Measurements from ENCODE around the gene RAB1A. TPM values are rescaled to one million over a fixed set of nuclear protein-coding genes. Genes with fewer than 3 reads are reported as not detected.
A peak's percentile ranks its signal among the peaks of the same experiment; 100 is the strongest.

Gene RAB1A
- total RNA-seq, 1 donor from 2014 or later = 61.5 TPM

DNA sequence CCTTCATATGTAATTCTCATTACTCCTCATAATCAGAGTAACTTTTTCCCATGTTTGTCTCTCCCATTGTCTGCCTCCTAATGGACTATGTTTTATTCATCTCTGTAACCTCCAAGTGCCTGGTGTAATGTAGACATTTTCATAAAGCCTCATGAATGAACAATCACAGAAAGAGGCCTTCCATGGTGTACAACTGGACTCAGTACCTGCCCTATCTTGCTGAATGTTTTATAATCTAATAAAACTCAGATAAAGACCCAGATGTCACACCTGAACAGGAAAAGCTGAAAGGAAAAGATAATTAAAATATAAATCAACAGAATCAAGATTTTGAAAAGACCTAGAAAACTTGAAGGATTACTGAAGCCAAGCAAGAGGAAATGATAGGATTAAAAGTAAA is 36.7 kb downstream of the RAB1A start:
- DNase-seq (ENCODE audit: low read depth in 2 of 2) = no peak

DNA sequence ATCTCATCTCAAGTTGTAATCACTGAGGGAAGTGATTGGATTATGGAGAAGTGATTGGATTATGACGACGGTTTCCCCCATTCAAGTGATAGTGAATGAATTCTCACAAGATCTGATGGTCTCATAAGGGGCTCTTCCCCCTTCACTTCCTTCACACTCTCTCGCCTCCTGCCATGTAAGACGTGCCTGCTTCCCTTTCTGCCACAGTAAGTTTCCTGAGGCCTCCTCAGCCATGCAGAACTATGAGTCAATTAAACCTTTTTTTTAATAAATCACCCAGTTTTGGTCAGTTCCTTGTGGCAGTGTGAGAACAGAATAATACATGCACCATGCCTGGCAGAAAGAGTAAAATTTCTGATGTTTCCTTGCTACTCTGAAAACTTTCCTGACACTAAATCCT is 37.1 kb downstream of the RAB1A start:
- no peak for DNase-seq (ENCODE audit: low read depth in 2 of 2)

DNA sequence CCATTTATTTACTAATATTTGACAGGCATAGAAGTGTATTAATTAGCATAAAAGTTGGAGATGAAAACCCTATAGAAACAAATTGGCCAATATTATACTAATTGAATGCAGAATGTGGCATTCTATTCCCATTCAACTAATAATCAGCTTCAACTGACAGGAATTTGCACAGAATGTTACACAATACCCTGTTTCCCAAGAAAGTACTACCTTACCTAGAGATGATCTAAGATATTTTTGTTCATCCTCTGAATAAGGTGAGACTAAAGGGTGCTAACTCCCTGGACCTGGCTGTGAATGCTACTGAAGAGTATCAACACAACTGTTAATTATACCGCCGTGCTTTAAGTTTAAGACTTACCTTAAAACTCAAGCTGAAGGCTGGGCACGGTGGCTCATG is 44.8 kb downstream of the RAB1A start:
- no peak for DNase-seq (ENCODE audit: low read depth in 2 of 2)

DNA sequence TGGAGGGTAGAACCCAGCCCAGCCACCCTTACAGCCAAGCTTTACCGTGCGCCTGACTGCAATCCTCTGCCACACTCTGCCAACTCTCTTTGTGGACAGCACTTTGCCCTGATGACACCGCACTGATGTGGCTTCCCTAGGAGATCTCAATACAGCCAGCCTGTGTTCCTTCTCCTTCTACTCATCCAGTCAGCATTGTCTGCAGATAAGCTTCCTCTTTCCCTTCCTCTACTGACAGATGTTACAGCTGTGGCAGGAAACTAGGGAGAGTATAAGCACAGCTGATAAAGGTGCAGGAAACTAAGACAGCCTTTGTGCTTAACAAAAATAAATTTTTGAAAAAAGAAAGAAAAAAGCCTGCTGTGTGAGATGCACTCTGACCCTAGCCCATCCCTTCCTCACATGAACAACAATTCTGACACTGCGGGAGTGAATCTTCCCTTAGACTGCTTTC is 48.6 kb downstream of the RAB1A start:
- DNase-seq (ENCODE audit: low read depth in 2 of 2) = peak; percentile 59 to 84

DNA sequence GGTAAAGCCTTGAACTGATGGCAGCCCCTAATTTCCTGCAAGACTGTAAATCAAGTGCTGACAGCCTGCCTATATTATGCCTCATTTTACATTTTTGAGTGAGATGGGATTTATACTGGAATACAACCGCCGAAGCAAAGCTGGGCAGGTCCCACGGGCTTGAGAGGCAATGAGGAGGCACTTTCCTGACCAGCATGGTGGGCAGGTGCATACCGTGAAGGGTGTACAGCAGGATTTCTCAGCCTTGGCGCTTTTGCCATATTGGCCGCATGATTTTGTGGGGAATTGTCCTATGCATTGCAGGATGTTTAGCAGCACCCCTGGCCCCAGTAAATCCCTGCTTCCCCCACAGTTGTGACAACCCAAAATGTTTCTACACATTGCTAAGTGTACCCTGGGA is 50.9 kb downstream of the RAB1A start:
- no peak for DNase-seq (ENCODE audit: low read depth in 2 of 2)

DNA sequence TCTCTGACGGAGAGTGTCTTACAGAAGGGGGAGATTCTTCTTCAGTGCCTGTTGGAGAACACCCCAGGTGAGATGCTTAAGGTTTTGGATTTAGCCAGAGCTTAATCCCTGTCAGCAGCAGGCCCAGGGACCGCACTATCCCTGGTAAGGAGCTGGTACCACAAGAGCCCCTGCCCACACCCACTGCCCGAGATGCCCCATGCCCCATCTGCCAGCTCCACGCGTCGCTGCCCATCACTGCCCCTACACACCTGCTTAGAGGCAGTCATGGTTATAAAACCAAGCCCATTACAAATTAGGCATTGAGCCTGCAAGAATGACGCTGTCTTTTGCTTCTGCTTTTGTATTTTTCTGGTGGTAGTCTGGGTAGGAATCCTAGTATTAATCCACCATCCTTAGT is 52.0 kb downstream of the RAB1A start:
- no peak for DNase-seq (ENCODE audit: low read depth in 2 of 2)

DNA sequence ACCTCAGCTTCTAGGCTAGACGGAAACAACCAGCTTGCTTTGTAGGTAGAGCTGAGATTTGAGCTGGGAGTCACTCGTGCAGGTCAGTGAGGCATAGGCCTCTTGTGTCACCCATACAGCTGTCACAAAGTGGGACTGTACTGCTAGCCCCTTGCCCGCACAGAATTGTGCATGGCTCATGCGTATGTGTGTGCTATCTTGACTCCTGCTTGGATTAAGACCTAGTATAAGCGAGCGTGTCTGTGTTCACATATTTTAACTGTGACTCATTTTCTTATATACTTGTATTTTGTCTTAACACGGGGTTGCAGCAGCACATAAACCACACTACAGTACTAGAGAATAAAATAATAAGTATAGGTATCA is 53.6 kb downstream of the RAB1A start:
- peak in 1 of 2 donors; percentile 49 for DNase-seq (ENCODE audit: low read depth in 2 of 2)

DNA sequence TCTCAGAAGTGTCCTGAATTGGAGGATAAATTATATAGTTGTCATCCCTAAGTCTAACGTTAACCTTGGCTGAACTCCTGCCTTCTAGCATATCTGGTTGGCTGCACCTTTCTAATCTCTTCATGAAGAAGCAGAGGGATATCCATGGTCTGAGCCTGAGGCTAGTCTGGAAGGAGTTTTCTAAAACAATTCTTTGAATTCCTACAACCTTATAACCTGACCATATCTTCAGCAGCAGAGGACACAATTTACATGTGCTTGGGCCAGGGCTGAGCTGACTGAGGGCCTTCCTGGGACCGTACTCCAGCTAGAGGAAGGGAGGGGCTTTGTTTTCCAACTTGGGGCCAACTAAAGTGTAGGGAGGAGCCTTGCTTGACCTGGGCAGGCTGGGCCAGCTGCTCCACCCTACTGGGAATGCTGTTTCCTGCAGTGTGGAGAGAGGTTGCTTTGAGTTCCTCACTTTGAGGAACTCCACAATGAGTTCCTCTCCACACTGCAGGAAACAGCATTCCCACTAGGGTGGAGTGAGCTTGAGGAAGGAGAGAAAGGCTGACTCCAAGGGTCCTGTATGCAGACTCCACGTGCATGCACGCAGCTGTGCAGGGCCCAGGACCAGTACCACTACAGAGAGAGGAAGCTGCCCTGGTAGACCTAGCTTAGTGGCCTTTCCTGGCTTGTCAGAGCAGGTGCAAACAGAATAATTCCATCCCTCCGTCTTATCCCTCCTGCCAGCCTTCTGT is 54.1 kb downstream of the RAB1A start:
- peak in 1 of 2 donors; percentile 35 for DNase-seq (ENCODE audit: low read depth in 2 of 2)

DNA sequence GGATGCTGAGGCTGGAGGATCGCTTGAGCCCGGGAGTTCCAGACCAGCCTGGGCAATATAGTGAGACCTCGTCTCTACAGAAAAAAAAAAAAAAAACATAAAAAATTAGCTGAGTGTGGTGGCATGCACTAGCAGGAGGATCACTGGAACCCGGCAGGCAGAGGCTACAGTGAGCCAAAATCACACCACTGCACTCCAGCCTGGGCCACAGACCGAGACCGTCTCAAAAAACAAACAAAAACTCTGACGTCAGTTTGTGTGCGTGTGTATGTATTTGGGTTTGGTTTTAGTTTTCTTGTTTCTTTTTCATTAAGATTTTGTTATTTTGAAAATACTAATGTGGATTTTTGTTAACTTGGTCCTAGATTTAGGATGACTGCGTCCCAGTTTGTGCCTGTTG is 54.7 kb downstream of the RAB1A start:
- DNase-seq (ENCODE audit: low read depth in 2 of 2) = no peak

DNA sequence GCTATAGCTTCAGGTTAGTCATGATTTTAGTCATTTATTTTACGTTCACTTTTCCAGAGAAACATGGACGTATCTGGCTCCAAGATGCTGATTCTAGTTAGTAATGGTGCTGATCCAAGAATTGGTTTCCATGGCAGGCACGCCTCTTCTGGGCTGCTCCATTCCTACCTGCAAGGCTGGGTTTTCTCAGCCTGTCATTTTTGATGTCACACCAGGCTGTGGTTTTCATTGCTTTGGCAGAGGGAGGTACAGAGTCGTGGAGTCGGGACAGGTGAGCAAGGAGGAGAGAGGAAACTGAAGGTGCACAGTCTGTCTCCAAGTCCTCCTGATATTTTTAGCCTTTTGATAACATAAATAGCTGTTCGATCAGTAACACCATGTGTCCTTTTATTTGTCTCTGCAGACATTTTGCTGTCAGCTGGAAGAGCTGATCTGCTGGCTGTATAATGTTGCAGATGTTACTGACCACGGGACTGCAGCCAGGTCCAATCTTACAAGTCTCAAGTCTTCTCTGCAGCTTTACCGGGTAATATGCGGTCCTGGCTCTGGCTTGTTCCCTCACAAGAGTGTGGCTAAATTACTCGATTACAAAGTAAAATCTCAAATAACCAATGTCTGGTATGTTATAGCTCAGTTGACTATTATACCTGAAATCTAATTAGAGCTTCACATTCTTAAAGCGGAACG is 55.9 kb downstream of the RAB1A start:
- no peak for DNase-seq (ENCODE audit: low read depth in 2 of 2)

DNA sequence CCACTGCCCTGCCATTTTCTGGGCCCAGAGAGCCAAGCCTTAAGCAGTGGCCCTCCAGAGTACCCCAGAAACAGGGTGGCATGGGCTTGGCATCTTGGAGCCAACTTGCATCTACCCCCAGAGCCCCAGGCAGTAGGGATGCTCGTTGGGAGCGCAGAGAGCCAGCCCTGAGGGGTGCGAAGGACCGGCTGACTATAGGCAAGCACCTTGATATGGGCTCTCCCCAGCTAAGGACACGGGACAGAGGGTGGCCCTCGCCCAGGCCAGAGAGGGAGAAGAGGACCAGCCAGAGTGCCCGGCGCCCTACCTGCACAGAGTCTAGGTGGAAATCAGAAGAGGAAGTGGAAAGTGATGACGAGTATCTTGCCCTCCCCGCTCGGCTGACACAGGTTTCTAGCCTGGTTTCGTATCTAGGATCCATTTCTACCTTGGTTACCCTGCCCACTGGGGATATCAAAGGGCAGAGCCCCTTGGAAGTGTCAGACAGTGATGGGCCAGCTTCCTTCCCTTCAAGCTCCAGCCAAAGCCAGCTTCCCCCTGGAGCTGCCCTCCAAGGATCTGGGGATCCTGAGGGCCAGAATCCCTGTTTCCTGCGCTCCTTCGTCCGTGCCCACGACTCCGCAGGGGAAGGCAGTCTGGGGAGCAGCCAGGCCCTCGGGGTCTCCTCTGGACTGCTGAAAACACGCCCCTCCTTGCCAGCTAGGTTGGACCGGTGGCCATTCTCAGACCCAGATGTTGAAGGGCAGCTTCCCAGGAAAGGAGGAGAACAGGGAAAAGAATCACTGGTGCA is 57.5 kb downstream of the RAB1A start:
- DNase-seq (ENCODE audit: low read depth in 2 of 2) = no peak

DNA sequence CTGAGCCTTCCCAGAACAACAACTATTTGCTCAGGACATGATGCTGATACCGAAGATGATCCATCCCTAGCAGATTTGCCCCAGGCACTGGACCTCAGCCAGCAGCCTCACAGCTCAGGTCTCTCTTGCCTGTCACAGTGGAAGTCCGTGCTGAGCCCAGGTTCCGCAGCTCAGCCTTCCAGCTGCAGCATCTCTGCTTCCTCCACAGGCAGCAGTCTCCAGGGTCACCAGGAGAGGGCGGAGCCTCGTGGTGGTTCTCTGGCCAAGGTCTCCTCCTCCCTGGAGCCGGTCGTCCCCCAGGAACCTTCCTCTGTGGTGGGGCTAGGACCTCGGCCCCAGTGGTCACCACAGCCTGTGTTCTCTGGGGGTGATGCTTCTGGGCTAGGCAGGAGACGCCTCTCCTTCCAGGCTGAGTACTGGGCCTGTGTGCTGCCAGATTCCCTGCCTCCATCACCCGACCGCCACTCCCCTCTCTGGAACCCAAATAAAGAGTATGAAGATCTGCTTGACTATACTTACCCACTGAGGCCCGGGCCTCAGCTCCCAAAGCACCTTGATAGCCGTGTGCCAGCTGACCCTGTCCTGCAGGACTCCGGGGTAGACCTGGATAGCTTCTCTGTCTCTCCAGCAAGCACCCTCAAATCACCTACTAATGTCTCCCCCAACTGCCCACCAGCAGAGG is 58.3 kb downstream of the RAB1A start:
- DNase-seq (ENCODE audit: low read depth in 2 of 2) = no peak

DNA sequence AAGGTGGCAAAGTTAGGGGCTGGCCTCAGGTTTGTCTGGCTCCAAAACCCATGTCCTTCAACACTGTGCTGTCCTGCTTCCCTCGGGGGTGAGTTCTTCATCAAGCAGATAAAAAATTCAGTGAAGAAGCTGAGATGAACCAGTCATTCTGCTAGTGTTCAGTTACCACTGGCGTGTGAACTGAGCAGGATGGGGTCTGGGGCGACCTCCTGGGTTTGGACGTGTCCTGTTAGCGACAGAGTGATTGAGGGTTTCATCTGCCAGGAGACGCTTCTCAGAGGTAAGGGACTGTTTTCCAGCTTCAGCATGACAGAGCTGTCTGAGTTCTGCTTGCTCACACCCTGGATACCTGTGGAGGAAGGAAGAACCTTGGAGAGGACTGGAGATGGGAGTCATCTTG is 59.0 kb downstream of the RAB1A start:
- no peak for DNase-seq (ENCODE audit: low read depth in 2 of 2)

DNA sequence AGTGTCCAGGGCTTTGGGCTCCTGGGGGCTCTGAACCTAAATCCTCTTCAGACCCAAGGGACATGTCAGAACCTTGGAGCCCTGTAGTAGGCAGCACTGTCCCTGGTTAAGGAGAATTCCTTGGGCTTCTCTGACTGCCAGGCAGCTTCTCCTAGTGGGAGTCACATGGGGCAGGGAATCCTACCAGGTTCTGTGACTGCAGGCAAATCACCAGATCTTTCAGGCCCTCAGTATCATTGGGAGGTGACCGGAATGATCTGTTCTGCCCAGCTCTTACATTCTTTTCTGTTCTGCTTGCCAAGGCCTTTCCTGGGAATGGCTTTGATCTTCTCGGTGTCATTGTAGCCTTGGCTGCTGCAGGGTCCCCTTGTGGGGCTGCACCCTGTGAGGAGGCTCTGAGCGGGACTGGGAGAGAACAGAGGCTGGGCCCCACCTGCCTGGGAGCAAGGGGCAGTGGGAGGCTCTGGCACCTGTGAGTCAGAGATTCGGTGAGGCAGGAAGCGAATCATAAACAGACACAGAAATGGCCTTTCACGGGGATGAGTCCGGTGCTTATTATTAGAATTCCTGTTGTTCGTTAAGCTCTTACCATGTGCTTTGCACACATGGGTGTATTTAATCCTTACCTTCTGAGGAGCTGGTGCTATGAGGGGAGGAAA is 59.6 kb downstream of the RAB1A start:
- peak; percentile 75 to 91 for DNase-seq (ENCODE audit: low read depth in 2 of 2)

DNA sequence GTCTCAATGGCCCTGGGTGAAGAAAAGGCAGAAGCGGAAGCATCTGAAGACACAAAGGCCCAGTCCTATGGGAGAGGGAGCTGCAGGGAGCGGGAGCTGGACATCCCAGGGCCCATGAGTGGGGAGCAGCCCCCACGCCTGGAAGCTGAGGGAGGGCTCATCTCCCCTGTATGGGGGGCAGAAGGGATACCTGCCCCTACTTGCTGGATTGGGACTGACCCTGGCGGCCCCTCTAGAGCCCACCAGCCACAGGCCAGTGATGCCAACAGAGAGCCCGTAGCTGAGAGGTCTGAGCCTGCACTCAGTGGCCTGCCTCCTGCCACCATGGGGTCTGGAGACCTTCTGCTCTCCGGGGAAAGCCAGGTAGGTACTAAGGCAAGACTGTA is 60.5 kb downstream of the RAB1A start:
- DNase-seq (ENCODE audit: low read depth in 2 of 2) = no peak

DNA sequence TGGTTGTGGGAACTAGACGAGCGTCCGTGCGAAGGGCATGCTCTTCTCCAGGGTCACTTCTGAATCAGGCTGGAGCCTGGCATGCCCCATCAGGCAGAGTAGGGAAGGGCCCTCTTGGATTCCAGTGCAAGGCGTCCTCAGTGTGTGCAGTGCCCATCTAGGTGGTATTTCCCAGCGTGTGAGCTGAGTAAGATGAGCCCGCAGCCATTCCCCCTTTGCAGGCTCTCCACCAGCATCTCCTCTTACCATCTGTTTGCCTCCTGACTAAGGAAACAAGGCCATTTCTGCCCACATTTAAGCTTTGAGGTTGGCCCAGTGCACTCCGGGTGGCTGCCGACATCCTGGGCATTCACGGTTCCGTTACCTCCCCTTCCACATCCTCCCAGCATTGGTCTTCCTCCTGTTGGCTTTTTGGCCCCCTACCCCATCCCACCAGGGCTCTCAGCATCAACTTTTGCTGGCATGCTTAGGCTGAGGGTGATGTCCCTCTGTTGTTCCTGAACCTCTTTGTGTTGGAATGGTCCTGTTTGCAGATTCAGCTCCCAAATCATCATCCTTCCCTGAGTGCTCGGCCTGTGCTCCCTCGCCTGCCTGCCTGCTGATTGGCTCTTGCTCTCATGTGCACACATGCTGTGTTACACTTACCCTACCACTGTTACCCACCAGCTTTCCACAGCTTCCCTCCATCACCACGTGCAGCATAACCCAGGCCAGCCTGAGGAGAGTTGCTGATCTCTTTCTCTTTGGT is 61.9 kb downstream of the RAB1A start:
- DNase-seq (ENCODE audit: low read depth in 2 of 2) = no peak

DNA sequence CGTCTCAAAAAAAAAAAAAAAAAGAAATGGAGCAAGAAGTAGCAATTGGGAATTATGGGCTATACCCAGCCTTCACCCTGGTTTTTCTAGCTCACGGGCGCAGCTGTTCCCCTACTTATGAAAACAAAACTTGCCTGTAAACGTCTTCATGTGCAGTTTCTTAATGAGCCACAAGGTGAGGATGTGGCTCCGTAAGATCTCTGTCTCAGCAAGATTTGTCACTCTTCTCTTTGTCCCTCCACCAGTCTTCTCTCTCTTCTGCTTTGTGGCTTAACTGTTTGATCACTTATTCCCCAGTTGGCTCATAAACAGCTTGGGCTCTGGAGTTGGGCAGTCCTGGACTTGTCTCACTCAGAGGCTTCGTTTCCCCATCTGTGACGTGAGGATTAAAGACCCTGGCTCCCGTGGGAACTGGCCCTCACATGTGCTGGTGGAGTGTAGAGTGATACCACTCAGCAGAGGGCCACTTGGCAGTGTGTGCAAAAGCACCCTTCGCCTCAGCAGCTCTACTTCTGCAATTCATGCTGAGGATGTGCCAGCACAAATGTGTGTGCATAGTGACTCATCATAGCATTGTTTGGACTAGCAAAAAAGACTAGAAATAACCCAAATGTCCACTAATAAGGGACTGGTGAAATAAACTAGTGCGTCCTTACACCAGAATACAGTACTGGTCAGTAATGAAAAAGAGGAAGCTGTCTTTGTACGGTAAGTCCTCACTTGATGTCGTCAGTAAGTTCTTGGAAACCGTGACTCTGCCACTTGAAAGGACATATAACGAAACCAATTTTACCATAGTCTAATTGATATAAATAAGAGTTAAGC is 65.0 kb downstream of the RAB1A start:
- DNase-seq (ENCODE audit: low read depth in 2 of 2) = peak; percentile 87 to 91

DNA sequence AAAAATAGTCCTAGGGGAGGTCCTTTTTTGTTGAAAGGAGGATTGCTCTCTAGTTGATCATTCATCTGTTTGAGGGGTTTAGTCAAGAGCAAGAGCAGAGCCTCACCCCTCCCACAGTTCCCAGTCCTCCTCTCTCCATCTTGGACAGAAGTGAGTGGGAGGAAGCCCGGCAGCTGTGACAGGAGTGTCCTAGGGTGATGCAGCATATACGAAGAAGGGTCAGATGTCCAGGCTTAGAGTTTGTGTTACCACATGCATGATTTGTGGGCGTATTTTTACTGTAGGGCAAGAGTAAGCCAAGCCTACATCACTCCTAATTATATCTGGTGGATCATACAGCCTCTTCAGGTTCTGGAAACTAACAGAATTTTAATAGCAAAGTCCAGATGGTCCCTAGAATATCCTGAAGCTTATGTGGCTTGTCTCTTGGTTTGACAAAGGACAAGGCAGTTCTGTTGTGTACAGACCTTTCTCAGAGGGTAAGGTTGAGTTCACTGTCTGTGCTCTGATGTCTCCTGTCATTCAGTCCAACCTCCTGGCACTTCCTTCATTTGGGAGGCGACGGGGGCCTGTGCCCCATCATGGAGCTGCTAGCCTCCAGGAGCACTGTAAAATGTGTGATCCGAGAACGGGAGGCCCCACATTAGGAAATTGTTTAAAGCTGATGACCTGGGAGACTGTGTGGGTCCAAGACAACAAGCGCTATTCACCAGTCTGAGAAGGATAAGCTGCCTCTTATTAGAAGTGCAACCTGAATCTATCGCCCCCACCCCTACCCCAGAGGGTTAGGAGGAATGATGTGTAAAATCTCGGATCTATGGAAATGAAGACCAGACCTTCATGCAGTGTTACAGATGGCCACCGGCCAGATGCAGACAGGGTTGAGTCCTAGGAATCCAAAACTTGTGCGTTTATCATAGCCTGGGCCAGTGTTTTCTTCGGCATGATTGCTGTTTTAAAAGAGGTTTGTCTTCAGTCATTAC is 66.8 kb downstream of the RAB1A start:
- DNase-seq (ENCODE audit: low read depth in 2 of 2) = no peak

Data from lung microvascular endothelial cell (primary cell).